HCT116 (cell line): ENCODE results near the gene HTR3E. TPM values are rescaled to one million over a fixed set of nuclear protein-coding genes. Genes with fewer than 3 reads are reported as not detected.

Source experiments
- ATAC-seq: fragments of 200-7000 bp; cut with Tn5 transposase; 2 replicates; pipeline ENCODE4 v1.9.1; 2020; ENCODE audit warnings: mild to moderate bottlenecking, moderate library complexity
- BruUV-seq: library from RNA; stranded (reverse); fragments of 400-500 nt; replicated peaks from 2 replicates; lab custom pipeline; 2021; lab: Mats Ljungman, UMichigan
- CTCF ChIA-PET: fragments of 300-600 bp; sonication (Branson Sonifier 250); formaldehyde crosslinking; loops from one replicate; lab custom pipeline; 2021; ENCODE audit warnings: antibody characterized with exemption; lab: Charles Lee
- POLR2A ChIA-PET: fragments of 300-600, 350-600 bp; sonication (Branson Sonifier 250); formaldehyde crosslinking; loops from one replicate; lab custom pipeline; 2021; ENCODE audit warnings: antibody characterized with exemption; lab: Charles Lee
- RAD21 ChIA-PET, 2 experiments: fragments of 300-600 bp; sonication (Branson Sonifier 250); formaldehyde crosslinking; loops; one replicate each; lab custom pipeline; 2023; ENCODE audit warnings: low total read pairs in 2 of 2; ENCODE audit not compliant: uncharacterized antibody in 2 of 2, unreplicated experiment in 2 of 2, low non-redundant PET in 1 of 2; lab: Charles Lee
- DNase-seq: peaks from one replicate; pipeline ENCODE4 v3.0.0-alpha.2; 2010; ENCODE audit warnings: low read depth, low spot score
- H2AFZ ChIP-seq: fragments of 200-600 bp; shearing (Covaris generic), sonication (generic); 2 replicates; pipeline ENCODE4 v1.6.1; 2017; ENCODE audit warnings: low read depth, mixed run types, mixed read lengths, antibody characterized with exemption, low read length; ENCODE audit not compliant: poor library complexity, severe bottlenecking
- H3K27ac ChIP-seq: 2 replicates; pipeline ENCODE4 v1.5.1; 2012; ENCODE audit warnings: low read depth, low read length
- H3K27me3 ChIP-seq: fragments of 200-600 bp; sonication (generic); 2 replicates; pipeline ENCODE4 v1.6.1; 2016; ENCODE audit warnings: mixed run types, low read length, mixed read lengths; ENCODE audit not compliant: insufficient read depth
- H3K36me3 ChIP-seq, 2 experiments: fragments of 200-500 bp in 1 of 2; fragments of 200-600 bp in 1 of 2; sonication (Bioruptor generic) in 1 of 2; sonication (generic) in 1 of 2; 2 replicates each; pipeline versions ENCODE4 v1.5.1 to v1.6.1; 2014 to 2016; ENCODE audit warnings: low read length in 2 of 2, inconsistent platforms in 1 of 2, mixed read lengths in 1 of 2, mixed run types in 1 of 2; ENCODE audit not compliant: insufficient read depth in 2 of 2, control insufficient read depth in 1 of 2
- H3K4me1 ChIP-seq, 2 experiments: fragments of 200-600 bp in 1 of 2; sonication (generic) in 1 of 2; 2 replicates each; pipeline versions ENCODE4 v1.5.1 to v1.6.1; 2012 to 2017; ENCODE audit warnings: low read length in 2 of 2, inconsistent platforms in 1 of 2, mild to moderate bottlenecking in 1 of 2, mixed read lengths in 1 of 2, mixed run types in 1 of 2, moderate library complexity in 1 of 2; ENCODE audit not compliant: insufficient read depth in 2 of 2, control insufficient read depth in 1 of 2
- H3K4me2 ChIP-seq: fragments of 200-600 bp; sonication (generic); 2 replicates; pipeline ENCODE4 v1.6.1; 2017; ENCODE audit warnings: mixed run types, low read length, mixed read lengths
- H3K4me3 ChIP-seq, 2 experiments: fragments of 200-600 bp in 1 of 2; sonication (generic) in 1 of 2; replicated peaks in 1 of 2; 2 replicates each; pipeline ENCODE4 v1.5.1; 2011 to 2016; ENCODE audit warnings: low read length in 2 of 2, control low read depth in 1 of 2, low read depth in 1 of 2, mild to moderate bottlenecking in 1 of 2, mixed read lengths in 1 of 2, mixed run types in 1 of 2
- H3K79me2 ChIP-seq: fragments of 200-600 bp; sonication (generic); 2 replicates; pipeline ENCODE4 v1.6.1; 2017; ENCODE audit warnings: mild to moderate bottlenecking, mixed run types, low read length, moderate library complexity, mixed read lengths; ENCODE audit not compliant: insufficient read depth
- H3K9ac ChIP-seq: fragments of 200-600 bp; sonication (generic); 2 replicates; pipeline ENCODE4 v1.6.1; 2016; ENCODE audit warnings: low read length, mixed read lengths
- H3K9me2 ChIP-seq: fragments of 200-600 bp; sonication (generic), shearing (Covaris generic); 2 replicates; pipeline ENCODE4 v1.6.1; 2017; ENCODE audit warnings: mixed run types, mild to moderate bottlenecking, moderate library complexity; ENCODE audit not compliant: insufficient read depth
- H3K9me3 ChIP-seq, 2 experiments: fragments of 200-500 bp in 1 of 2; fragments of 200-600 bp in 1 of 2; sonication (Bioruptor generic) in 1 of 2; sonication (generic) in 1 of 2; 2 replicates each; pipeline ENCODE4 v1.6.1; 2014 to 2017; ENCODE audit warnings: low read length in 2 of 2, mixed read lengths in 2 of 2, inconsistent platforms in 1 of 2, low read depth in 1 of 2, mild to moderate bottlenecking in 1 of 2, mixed run types in 1 of 2, moderate library complexity in 1 of 2; ENCODE audit not compliant: control insufficient read depth in 1 of 2, insufficient read depth in 1 of 2
- H4K20me1 ChIP-seq: fragments of 200-600 bp; sonication (generic), shearing (Covaris generic); 2 replicates; pipeline ENCODE4 v1.6.1; 2017; ENCODE audit warnings: mixed run types, mild to moderate bottlenecking, moderate library complexity; ENCODE audit not compliant: insufficient read depth
- CBX3 ChIP-seq: IDR thresholded peaks from 2 replicates; pipeline ENCODE4 v1.6.1; 2012; ENCODE audit warnings: low read depth
- ELF1 ChIP-seq: IDR thresholded peaks from 2 replicates; pipeline ENCODE4 v1.6.1; 2012; ENCODE audit warnings: low read depth, borderline replicate concordance
- POLR2A ChIP-seq: IDR thresholded peaks from 2 replicates; pipeline ENCODE4 v1.7.0; 2011; ENCODE audit warnings: borderline replicate concordance; ENCODE audit not compliant: insufficient read depth, insufficient read length; ENCODE audit errors: extremely low read depth
- SIN3A ChIP-seq: IDR thresholded peaks from 2 replicates; pipeline ENCODE4 v1.6.1; 2012; ENCODE audit warnings: low read depth
- SP1 ChIP-seq: IDR thresholded peaks from 2 replicates; pipeline ENCODE4 v1.6.1; 2012; ENCODE audit warnings: low read depth
- TCF7L2 ChIP-seq: IDR thresholded peaks from 2 replicates; pipeline ENCODE4 v1.7.0; 2011; ENCODE audit warnings: borderline replicate concordance, inconsistent platforms; ENCODE audit not compliant: insufficient read depth, insufficient read length; ENCODE audit errors: extremely low read depth
- YY1 ChIP-seq: IDR thresholded peaks from 2 replicates; pipeline ENCODE4 v1.6.1; 2011; ENCODE audit warnings: low read length, low read depth, moderate library complexity, mild to moderate bottlenecking; ENCODE audit not compliant: insufficient replicate concordance; ENCODE audit errors: extremely low read depth
- ZNF274 ChIP-seq: fragments of 200-500 bp; sonication (Bioruptor generic); IDR thresholded peaks from 2 replicates; pipeline ENCODE4 v1.6.1; 2014; ENCODE audit warnings: mild to moderate bottlenecking, low read depth, low read length, inconsistent platforms
- intact Hi-C: fragments of 100-400 bp; cut with micrococcal nuclease; formaldehyde crosslinking; loops from 2 replicates; pipeline ENCODE4 v1.10.0; 2022
- total RNA-seq: library from RNA; stranded (reverse); gene quantifications from one replicate; pipeline ENCODE4 v1.2.1, GENCODE V29; 2021; ENCODE audit not compliant: unreplicated experiment
- TF ChIP-seq, protein P1 (sequence below), 3 experiments: fragments of 200-600 bp in 1 of 3; sonication (generic) in 1 of 3; IDR thresholded peaks in 2 of 3; conservative IDR thresholded peaks in 1 of 3; 2 replicates each; pipeline ENCODE4 v1.5.1; 2012 to 2017; ENCODE audit warnings: low read depth in 2 of 3, low read length in 2 of 3, antibody characterized with exemption in 1 of 3, borderline replicate concordance in 1 of 3, control low read depth in 1 of 3, mild to moderate bottlenecking in 1 of 3, mixed read lengths in 1 of 3, mixed run types in 1 of 3, moderate library complexity in 1 of 3; ENCODE audit not compliant: insufficient read depth in 1 of 3
- TF ChIP-seq, protein P2 (sequence below): IDR thresholded peaks from 2 replicates; pipeline ENCODE4 v1.6.1; 2012; ENCODE audit warnings: low read depth

Gene HTR3E
- total RNA-seq, 1 experiment from 2014 or later: not detected

DNA sequence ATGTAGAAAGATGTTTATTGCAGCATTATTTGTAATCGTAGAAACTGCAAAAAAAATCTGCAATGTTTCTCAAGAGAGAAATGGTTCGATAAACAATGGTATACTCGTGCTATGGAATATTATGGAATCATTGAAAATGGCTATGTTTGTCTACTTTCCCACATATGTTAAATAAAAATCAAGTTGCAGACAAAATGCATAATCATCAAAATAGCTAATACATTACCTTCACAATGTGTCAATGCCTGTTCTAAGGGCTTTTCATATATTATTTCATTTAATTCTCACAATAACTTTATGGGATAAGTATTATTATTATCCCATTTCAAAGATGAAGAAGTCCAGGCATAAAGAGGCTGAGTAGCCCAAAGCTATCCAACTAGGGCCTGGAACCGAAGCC, 36.1 kb downstream of the HTR3E start:
- no peak overlapping the region for H3K9ac ChIP-seq
- DNase-seq (no peak), ATAC-seq (no peak)
- intact Hi-C loops: loop anchor here (5.0 kb wide), 1 partner anchor 236 kb away; no protein-coding TSS in a partner anchor
- no peaks in the 10 kb centered on the region for H4K20me1 ChIP-seq
- H3K4me3 ChIP-seq: no peak overlapping the region
- ChIA-PET RAD21 (no interaction called here), CTCF (no interaction called here), POLR2A (no interaction called here)
- no peaks in the 10 kb centered on the region for H3K27me3 ChIP-seq
- H3K79me2 ChIP-seq: peaks cover 35% of the 10 kb centered on the region
- TF ChIP-seq, protein P1, sequence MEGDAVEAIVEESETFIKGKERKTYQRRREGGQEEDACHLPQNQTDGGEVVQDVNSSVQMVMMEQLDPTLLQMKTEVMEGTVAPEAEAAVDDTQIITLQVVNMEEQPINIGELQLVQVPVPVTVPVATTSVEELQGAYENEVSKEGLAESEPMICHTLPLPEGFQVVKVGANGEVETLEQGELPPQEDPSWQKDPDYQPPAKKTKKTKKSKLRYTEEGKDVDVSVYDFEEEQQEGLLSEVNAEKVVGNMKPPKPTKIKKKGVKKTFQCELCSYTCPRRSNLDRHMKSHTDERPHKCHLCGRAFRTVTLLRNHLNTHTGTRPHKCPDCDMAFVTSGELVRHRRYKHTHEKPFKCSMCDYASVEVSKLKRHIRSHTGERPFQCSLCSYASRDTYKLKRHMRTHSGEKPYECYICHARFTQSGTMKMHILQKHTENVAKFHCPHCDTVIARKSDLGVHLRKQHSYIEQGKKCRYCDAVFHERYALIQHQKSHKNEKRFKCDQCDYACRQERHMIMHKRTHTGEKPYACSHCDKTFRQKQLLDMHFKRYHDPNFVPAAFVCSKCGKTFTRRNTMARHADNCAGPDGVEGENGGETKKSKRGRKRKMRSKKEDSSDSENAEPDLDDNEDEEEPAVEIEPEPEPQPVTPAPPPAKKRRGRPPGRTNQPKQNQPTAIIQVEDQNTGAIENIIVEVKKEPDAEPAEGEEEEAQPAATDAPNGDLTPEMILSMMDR (IDR thresholded peaks at IDR 0.05 in 2 of 3, conservative IDR thresholded peaks at IDR 0.05 in 1 of 3; ENCODE audit: borderline replicate concordance in 1 of 3, insufficient read depth in 1 of 3, low read depth in 2 of 3, low read length in 2 of 3): no peak
- no peak for TF ChIP-seq TCF7L2
- TF ChIP-seq SIN3A: no peak
- no peak for TF ChIP-seq POLR2A
- TF ChIP-seq, protein P2, sequence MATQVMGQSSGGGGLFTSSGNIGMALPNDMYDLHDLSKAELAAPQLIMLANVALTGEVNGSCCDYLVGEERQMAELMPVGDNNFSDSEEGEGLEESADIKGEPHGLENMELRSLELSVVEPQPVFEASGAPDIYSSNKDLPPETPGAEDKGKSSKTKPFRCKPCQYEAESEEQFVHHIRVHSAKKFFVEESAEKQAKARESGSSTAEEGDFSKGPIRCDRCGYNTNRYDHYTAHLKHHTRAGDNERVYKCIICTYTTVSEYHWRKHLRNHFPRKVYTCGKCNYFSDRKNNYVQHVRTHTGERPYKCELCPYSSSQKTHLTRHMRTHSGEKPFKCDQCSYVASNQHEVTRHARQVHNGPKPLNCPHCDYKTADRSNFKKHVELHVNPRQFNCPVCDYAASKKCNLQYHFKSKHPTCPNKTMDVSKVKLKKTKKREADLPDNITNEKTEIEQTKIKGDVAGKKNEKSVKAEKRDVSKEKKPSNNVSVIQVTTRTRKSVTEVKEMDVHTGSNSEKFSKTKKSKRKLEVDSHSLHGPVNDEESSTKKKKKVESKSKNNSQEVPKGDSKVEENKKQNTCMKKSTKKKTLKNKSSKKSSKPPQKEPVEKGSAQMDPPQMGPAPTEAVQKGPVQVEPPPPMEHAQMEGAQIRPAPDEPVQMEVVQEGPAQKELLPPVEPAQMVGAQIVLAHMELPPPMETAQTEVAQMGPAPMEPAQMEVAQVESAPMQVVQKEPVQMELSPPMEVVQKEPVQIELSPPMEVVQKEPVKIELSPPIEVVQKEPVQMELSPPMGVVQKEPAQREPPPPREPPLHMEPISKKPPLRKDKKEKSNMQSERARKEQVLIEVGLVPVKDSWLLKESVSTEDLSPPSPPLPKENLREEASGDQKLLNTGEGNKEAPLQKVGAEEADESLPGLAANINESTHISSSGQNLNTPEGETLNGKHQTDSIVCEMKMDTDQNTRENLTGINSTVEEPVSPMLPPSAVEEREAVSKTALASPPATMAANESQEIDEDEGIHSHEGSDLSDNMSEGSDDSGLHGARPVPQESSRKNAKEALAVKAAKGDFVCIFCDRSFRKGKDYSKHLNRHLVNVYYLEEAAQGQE: no peak
- no peak for TF ChIP-seq ELF1
- TF ChIP-seq YY1: no peak
- no peak for TF ChIP-seq CBX3
- TF ChIP-seq SP1: no peak
- TF ChIP-seq ZNF274: no peak
- H2AFZ ChIP-seq: no peak overlapping the region
- no peaks in the 10 kb centered on the region for H3K9me3 ChIP-seq
- H3K9me2 ChIP-seq: no peaks in the 10 kb centered on the region
- H3K36me3 ChIP-seq: no peaks in the 10 kb centered on the region; a peak in 2 of 4 replicates
- peak overlapping the region; percentile 91; the same call in 1 of the 2 replicates for H3K4me2 ChIP-seq
- no TSS peak for BruUV-seq
- H3K4me1 ChIP-seq: peaks cover 12 to 39% of the 10 kb centered on the region in 2 experiments; a peak in 3 of 4 replicates
- H3K27ac ChIP-seq: no peak overlapping the region
